ENCODE data around the gene KRTAP3-3. TPM values are rescaled to one million over a fixed set of nuclear protein-coding genes. Genes with fewer than 3 reads are reported as not detected.

Gene KRTAP3-3
- total RNA-seq, 1 experiment from 2014 or later = not detected

DNA sequence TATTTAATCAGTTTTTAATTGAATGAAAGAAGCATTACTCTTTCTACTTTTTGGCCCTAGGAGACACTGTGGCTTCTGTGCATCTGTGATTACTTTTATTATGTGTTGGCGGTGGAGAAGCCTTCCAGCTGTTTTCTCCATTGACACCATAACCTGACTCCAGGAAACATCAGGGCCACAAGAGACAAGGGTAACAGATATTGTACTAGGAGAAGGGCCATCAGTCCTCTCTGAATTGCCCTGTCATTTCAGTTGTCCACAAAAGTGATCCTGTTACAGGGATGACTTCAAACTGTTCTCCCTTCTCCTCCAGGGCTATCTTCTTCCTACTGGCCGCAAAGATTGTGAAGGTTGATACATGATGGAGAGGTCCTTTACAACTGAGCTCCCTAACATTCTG lies 41.8 kb downstream of the KRTAP3-3 start:
- DNase-seq (ENCODE audit: low spot score) = no peak
- POLR2A ChIA-PET = no interaction called here
- CTCF ChIA-PET = interaction anchor here (0.7 to 1.2 kb wide), 2 partner anchors 11 to 370 kb away, joined by 3 read pairs; no protein-coding TSS in a partner anchor
- Mint-ChIP-seq H3K4me1 (peaks cover 15% of the 10 kb centered on the region), H3K27me3 (ENCODE audit: low read depth) (no peaks in the 10 kb centered on the region), H3K27ac (no peak overlapping the region), H3K36me3 (no peaks in the 10 kb centered on the region), H3K9me3 (no peaks in the 10 kb centered on the region), H3K4me3 (no peak overlapping the region)
- TF ChIP-seq NR2C2 (CRISPR knock-in tag; IDR thresholded peaks at IDR 0.05) (no peak), ELF4 (CRISPR knock-in tag; IDR thresholded peaks at IDR 0.05; ENCODE audit: low read depth) (no peak), NR1H2 (CRISPR knock-in tag; IDR thresholded peaks at IDR 0.05) (no peak), TCF7 (CRISPR knock-in tag; IDR thresholded peaks at IDR 0.05; ENCODE audit: low read depth) (no peak), NR3C1 (CRISPR knock-in tag; conservative IDR thresholded peaks at IDR 0.05; ENCODE audit: low read depth) (no peak), SMAD3 (CRISPR knock-in tag; IDR thresholded peaks at IDR 0.05; ENCODE audit: borderline replicate concordance) (no peak), CTCF (IDR thresholded peaks at IDR 0.05) (no peak), CREM (CRISPR knock-in tag; IDR thresholded peaks at IDR 0.05) (no peak), FOXJ3 (CRISPR knock-in tag; IDR thresholded peaks at IDR 0.05; ENCODE audit: borderline replicate concordance) (no peak), ZNF232 (CRISPR knock-in tag; IDR thresholded peaks at IDR 0.05) (no peak), IRF2 (CRISPR knock-in tag; IDR thresholded peaks at IDR 0.05; ENCODE audit: borderline replicate concordance, low read depth) (no peak), TEAD4 (CRISPR knock-in tag; IDR thresholded peaks at IDR 0.05) (no peak), OVOL2 (CRISPR knock-in tag; IDR thresholded peaks at IDR 0.05; ENCODE audit: borderline replicate concordance) (no peak), ZBTB21 (CRISPR knock-in tag; IDR thresholded peaks at IDR 0.05; ENCODE audit: borderline replicate concordance) (no peak)
- TF ChIP-seq, protein P1, sequence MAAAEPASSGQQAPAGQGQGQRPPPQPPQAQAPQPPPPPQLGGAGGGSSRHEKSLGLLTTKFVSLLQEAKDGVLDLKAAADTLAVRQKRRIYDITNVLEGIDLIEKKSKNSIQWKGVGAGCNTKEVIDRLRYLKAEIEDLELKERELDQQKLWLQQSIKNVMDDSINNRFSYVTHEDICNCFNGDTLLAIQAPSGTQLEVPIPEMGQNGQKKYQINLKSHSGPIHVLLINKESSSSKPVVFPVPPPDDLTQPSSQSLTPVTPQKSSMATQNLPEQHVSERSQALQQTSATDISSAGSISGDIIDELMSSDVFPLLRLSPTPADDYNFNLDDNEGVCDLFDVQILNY (CRISPR knock-in tag; IDR thresholded peaks at IDR 0.05) = no peak
- TF ChIP-seq, protein P2, sequence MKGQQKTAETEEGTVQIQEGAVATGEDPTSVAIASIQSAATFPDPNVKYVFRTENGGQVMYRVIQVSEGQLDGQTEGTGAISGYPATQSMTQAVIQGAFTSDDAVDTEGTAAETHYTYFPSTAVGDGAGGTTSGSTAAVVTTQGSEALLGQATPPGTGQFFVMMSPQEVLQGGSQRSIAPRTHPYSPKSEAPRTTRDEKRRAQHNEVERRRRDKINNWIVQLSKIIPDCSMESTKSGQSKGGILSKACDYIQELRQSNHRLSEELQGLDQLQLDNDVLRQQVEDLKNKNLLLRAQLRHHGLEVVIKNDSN (CRISPR knock-in tag; IDR thresholded peaks at IDR 0.05) = no peak
- TF ChIP-seq, protein P3, sequence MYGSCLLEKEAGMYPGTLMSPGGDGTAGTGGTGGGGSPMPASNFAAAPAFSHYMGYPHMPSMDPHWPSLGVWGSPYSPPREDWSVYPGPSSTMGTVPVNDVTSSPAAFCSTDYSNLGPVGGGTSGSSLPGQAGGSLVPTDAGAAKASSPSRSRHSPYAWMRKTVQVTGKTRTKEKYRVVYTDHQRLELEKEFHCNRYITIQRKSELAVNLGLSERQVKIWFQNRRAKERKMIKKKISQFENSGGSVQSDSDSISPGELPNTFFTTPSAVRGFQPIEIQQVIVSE (CRISPR knock-in tag; IDR thresholded peaks at IDR 0.05; ENCODE audit: borderline replicate concordance) = no peak
- ATAC-seq = no peak

DNA sequence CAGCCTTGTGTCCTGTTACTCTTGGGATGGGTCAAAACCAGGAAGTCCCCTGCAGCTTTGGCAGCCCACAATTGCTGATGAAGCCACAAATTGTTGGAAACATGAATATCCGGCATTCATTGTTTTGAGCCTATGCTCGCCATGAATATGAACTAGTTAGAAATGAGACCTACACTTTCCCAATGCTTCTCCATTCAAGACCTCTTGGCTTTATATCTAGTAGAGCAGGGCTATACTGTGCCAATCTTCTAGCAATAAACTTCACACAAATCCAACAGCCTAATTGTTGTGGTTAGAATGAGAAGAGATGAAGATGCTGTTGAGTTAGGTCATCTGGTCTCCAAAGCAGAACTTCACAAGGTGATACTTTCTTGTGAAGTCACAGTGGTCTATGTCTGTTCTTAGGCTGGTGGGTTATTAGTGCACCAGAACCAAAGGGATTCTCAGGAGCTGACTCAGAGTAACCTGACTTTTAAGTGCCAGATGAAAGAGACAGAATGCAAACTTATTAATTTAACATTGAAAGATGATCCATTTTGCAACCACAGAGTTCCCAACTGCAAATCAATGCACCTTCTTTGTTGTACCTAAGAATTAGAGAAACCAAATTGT lies 42.8 kb downstream of the KRTAP3-3 start:
- no peaks in the 10 kb centered on the region for H3K9me3 Mint-ChIP-seq
- no peak overlapping the region for H3K4me3 Mint-ChIP-seq
- ChIA-PET POLR2A (no interaction called here), CTCF (no interaction called here)
- ATAC-seq (no peak), DNase-seq (ENCODE audit: low spot score) (no peak)
- H3K27ac Mint-ChIP-seq = no peak overlapping the region
- H3K36me3 Mint-ChIP-seq = no peaks in the 10 kb centered on the region
- no peaks in the 10 kb centered on the region for H3K27me3 Mint-ChIP-seq (ENCODE audit: low read depth)
- H3K4me1 Mint-ChIP-seq = peaks cover 5% of the 10 kb centered on the region; the same call in 1 of the 2 replicates
- no peak for TF ChIP-seq ATF1 (CRISPR knock-in tag; IDR thresholded peaks at IDR 0.05)
- TF ChIP-seq IRF1 (CRISPR knock-in tag; IDR thresholded peaks at IDR 0.05) = no peak
- TF ChIP-seq, protein P4, sequence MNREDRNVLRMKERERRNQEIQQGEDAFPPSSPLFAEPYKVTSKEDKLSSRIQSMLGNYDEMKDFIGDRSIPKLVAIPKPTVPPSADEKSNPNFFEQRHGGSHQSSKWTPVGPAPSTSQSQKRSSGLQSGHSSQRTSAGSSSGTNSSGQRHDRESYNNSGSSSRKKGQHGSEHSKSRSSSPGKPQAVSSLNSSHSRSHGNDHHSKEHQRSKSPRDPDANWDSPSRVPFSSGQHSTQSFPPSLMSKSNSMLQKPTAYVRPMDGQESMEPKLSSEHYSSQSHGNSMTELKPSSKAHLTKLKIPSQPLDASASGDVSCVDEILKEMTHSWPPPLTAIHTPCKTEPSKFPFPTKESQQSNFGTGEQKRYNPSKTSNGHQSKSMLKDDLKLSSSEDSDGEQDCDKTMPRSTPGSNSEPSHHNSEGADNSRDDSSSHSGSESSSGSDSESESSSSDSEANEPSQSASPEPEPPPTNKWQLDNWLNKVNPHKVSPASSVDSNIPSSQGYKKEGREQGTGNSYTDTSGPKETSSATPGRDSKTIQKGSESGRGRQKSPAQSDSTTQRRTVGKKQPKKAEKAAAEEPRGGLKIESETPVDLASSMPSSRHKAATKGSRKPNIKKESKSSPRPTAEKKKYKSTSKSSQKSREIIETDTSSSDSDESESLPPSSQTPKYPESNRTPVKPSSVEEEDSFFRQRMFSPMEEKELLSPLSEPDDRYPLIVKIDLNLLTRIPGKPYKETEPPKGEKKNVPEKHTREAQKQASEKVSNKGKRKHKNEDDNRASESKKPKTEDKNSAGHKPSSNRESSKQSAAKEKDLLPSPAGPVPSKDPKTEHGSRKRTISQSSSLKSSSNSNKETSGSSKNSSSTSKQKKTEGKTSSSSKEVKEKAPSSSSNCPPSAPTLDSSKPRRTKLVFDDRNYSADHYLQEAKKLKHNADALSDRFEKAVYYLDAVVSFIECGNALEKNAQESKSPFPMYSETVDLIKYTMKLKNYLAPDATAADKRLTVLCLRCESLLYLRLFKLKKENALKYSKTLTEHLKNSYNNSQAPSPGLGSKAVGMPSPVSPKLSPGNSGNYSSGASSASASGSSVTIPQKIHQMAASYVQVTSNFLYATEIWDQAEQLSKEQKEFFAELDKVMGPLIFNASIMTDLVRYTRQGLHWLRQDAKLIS (CRISPR knock-in tag; IDR thresholded peaks at IDR 0.05; ENCODE audit: borderline replicate concordance) = no peak
- TF ChIP-seq CREB1 (CRISPR knock-in tag; IDR thresholded peaks at IDR 0.05) = no peak
- TF ChIP-seq NR1H2 (CRISPR knock-in tag; IDR thresholded peaks at IDR 0.05) = no peak
- no peak for TF ChIP-seq NR3C1 (CRISPR knock-in tag; conservative IDR thresholded peaks at IDR 0.05; ENCODE audit: low read depth)
- TF ChIP-seq, protein P1 (CRISPR knock-in tag; IDR thresholded peaks at IDR 0.05) = no peak
- TF ChIP-seq ZNF317 (CRISPR knock-in tag; IDR thresholded peaks at IDR 0.05; ENCODE audit: borderline replicate concordance, low read depth) = no peak
- TF ChIP-seq TEAD4 (CRISPR knock-in tag; IDR thresholded peaks at IDR 0.05) = no peak
- TF ChIP-seq ZNF138 (CRISPR knock-in tag; conservative IDR thresholded peaks at IDR 0.05) = no peak
- no peak for TF ChIP-seq FOXJ3 (CRISPR knock-in tag; IDR thresholded peaks at IDR 0.05; ENCODE audit: borderline replicate concordance)
- no peak for TF ChIP-seq RORB (CRISPR knock-in tag; IDR thresholded peaks at IDR 0.05)
- TF ChIP-seq TP53 (CRISPR knock-in tag; IDR thresholded peaks at IDR 0.05) = no peak

Measured in WTC11 (cell line).